Upper lobe of left lung (tissue), 6 donors: ENCODE data around the gene CPEB3. TPM values are rescaled to one million over a fixed set of nuclear protein-coding genes. Genes with fewer than 3 reads are reported as not detected.

ENCODE experiments used
- ATAC-seq, 2 donors: fragments of 200-7000 bp; cut with Tn5 transposase; one replicate each; pipeline ENCODE4 v1.9.1; 2022; ENCODE audit warnings: mild to moderate bottlenecking in 2 of 2, moderate library complexity in 2 of 2; ENCODE audit not compliant: low FRiP score in 2 of 2
- DNase-seq, 2 donors: peaks; one replicate each; pipeline ENCODE4 v3.0.0-alpha.2; 2019 to 2020
- H3K27ac ChIP-seq, 4 donors: fragments of 200-600 bp; sonication (generic); one replicate each; pipeline ENCODE4 v1.5.1; 2016 to 2019
- H3K27me3 ChIP-seq, 4 donors: fragments of 200-600 bp; sonication (generic); one replicate each; pipeline ENCODE4 v1.5.1; 2017 to 2019
- H3K36me3 ChIP-seq, 4 donors: fragments of 200-600 bp; sonication (generic); one replicate each; pipeline ENCODE4 v1.5.1; 2016 to 2019
- H3K4me1 ChIP-seq, 4 donors: fragments of 200-600 bp; sonication (generic); one replicate each; pipeline ENCODE4 v1.5.1; 2018 to 2019
- H3K4me3 ChIP-seq, 4 donors: fragments of 200-600 bp; sonication (generic); one replicate each; pipeline ENCODE4 v1.5.1; 2017 to 2019; ENCODE audit warnings: mild to moderate bottlenecking in 2 of 4, moderate library complexity in 1 of 4
- H3K9me3 ChIP-seq, 4 donors: fragments of 200-600 bp; sonication (generic); one replicate each; pipeline ENCODE4 v1.5.1; 2018 to 2019
- CTCF ChIP-seq, 6 experiments: fragments of 450-650 bp in 4 of 6; fragments of 200-600 bp in 2 of 6; sonication (generic) in 2 of 6; IDR thresholded peaks; one replicate each; pipeline ENCODE4 v1.5.1; 2016 to 2019; ENCODE audit warnings: antibody characterized with exemption in 6 of 6
- EP300 ChIP-seq, 4 donors: sonication (generic); formaldehyde crosslinking; IDR thresholded peaks; one replicate each; pipeline ENCODE4 v1.5.1; 2017; ENCODE audit warnings: antibody characterized with exemption in 4 of 4, control low read depth in 2 of 4
- POLR2A ChIP-seq, 4 donors: fragments of 450-650 bp; IDR thresholded peaks; one replicate each; pipeline ENCODE4 v1.5.1; 2016 to 2017; ENCODE audit warnings: antibody characterized with exemption in 4 of 4, mild to moderate bottlenecking in 2 of 4
- POLR2AphosphoS5 ChIP-seq, 2 donors: sonication (generic); formaldehyde crosslinking; IDR thresholded peaks; one replicate each; pipeline ENCODE4 v1.5.1; 2017; ENCODE audit warnings: antibody characterized with exemption in 2 of 2
- WGBS, 2 donors: methylation state at CpG; one replicate each; pipeline ENCODE4 v1.1.5; 2017 to 2018; 5-methylcytosine and 5-hydroxymethylcytosine counted together
- total RNA-seq, 6 donors: library from RNA; depleted of rRNA in 4 of 6; stranded (reverse); fragments of >200 nt in 4 of 6; gene quantifications; one replicate each; pipeline versions ENCODE4 v1.1.0 to v1.2.1, GENCODE V29; 2016 to 2021
- donor health status: DM: no; HTN: no; CAD: no; lungs with moderate emphysema.
- donor health status: DM: no; HTN: yes; CAD: no; lungs with severe emphysema.

CPEB3 gene
- total RNA-seq, 6 donors from 2014 or later: 5.2 to 12.6 (median 7.2) TPM

- H3K4me1 ChIP-seq: peaks cover 8 to 14% (median 11%) of the 10 kb centered on the region in 4 donors
- no peak overlapping the region for H3K4me3 ChIP-seq
- no peaks in the 10 kb centered on the region for H3K36me3 ChIP-seq
- H3K27me3 ChIP-seq: no peaks in the 10 kb centered on the region
- no peaks in the 10 kb centered on the region for H3K9me3 ChIP-seq
- WGBS, 2 donors: 66 to 83% methylated on average over 3 of the region's 3 CpGs
- ATAC-seq (peak in 1 of 2 donors; percentile 19), DNase-seq (no peak)
- TF ChIP-seq CTCF (IDR thresholded peaks at IDR 0.05) (no peak), EP300 (IDR thresholded peaks at IDR 0.05) (no peak), POLR2A (IDR thresholded peaks at IDR 0.05) (no peak), POLR2AphosphoS5 (IDR thresholded peaks at IDR 0.05) (no peak)
- H3K27ac ChIP-seq: peak overlapping the region in 1 of 4 donors; percentile 28
Observed at GRCh38 chr10:92208736-92209135, 82.1 kb downstream of the CPEB3 start.

GRCh38 chr10:92208157-92208720 is 82.6 kb downstream of the CPEB3 start:
- H3K4me1 ChIP-seq: peaks cover 8 to 14% (median 11%) of the 10 kb centered on the region in 4 donors
- peak overlapping the region in 2 of 4 donors; percentile 3 to 28 for H3K27ac ChIP-seq
- ATAC-seq: peak in 1 of 2 donors; percentile 32
- H3K36me3 ChIP-seq: no peaks in the 10 kb centered on the region
- no peak for TF ChIP-seq POLR2AphosphoS5 (IDR thresholded peaks at IDR 0.05)
- no peak for TF ChIP-seq CTCF (IDR thresholded peaks at IDR 0.05)
- no peak for TF ChIP-seq POLR2A (IDR thresholded peaks at IDR 0.05)
- no peak for TF ChIP-seq EP300 (IDR thresholded peaks at IDR 0.05)
- H3K27me3 ChIP-seq: no peaks in the 10 kb centered on the region
- no peak for DNase-seq
- no peaks in the 10 kb centered on the region for H3K9me3 ChIP-seq
- no peak overlapping the region for H3K4me3 ChIP-seq

GRCh38 chr10:92207061-92207460 is 83.8 kb downstream of the CPEB3 start:
- Histone ChIP-seq H3K27ac (no peak overlapping the region), H3K4me1 (peaks cover 8 to 14% (median 11%) of the 10 kb centered on the region in 4 donors), H3K4me3 (no peak overlapping the region), H3K36me3 (no peaks in the 10 kb centered on the region), H3K9me3 (no peaks in the 10 kb centered on the region), H3K27me3 (no peaks in the 10 kb centered on the region)
- TF ChIP-seq POLR2A (IDR thresholded peaks at IDR 0.05) (no peak), EP300 (IDR thresholded peaks at IDR 0.05) (no peak), CTCF (IDR thresholded peaks at IDR 0.05) (no peak), POLR2AphosphoS5 (IDR thresholded peaks at IDR 0.05) (no peak)
- DNase-seq (no peak), ATAC-seq (no peak)
- 88 to 94% methylated on average over 1 of the region's 1 CpG for WGBS, 2 donors

DNA sequence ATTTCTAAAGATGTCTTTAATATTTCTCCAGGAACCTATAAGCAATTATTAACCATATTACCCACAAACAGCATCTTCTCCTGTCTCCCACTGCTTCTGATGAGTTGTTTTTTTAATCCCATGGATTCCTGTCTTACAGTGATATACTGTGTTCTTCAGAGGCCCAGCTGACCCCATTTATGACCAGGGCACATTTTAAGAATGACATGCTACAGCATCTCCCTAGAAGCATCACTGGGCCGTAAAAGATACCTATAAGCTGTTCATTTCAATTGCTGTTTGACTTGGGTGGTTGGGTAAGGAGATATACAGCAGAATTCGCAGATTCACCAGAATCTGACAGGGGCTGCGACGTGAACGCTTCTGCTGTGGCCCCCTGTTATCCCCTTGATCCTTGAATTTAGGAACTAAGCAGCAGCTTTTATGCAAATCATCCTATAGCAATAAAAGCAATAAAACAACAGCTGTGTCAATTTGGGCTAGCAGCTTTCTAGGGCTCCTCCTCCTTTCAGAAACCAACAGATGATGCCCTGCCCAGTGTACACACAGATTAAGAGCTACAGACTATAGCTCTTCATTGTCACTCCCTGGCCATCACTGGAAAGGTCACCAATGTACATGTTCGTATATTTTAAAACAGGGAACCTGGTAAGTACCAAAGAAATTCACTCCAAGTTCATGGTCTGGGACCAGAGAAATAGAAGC is 86.8 kb downstream of the CPEB3 start:
- Histone ChIP-seq H3K4me3 (no peak overlapping the region), H3K4me1 (peaks cover 0 to 8% (median 6%) of the 10 kb centered on the region in 4 donors), H3K9me3 (no peaks in the 10 kb centered on the region), H3K27me3 (no peaks in the 10 kb centered on the region), H3K36me3 (no peaks in the 10 kb centered on the region), H3K27ac (no peak overlapping the region)
- 96% methylated on average over 6 of the region's 6 CpGs for WGBS, 2 donors
- TF ChIP-seq EP300 (IDR thresholded peaks at IDR 0.05): no peak
- TF ChIP-seq POLR2A (IDR thresholded peaks at IDR 0.05): no peak
- no peak for TF ChIP-seq POLR2AphosphoS5 (IDR thresholded peaks at IDR 0.05)
- no peak for TF ChIP-seq CTCF (IDR thresholded peaks at IDR 0.05)
- no peak for DNase-seq
- no peak for ATAC-seq
